Measurements from ENCODE around the gene CR1. TPM values are rescaled to one million over a fixed set of nuclear protein-coding genes. Genes with fewer than 3 reads are reported as not detected.

Gene CR1
- total RNA-seq, 1 experiment from 2014 or later: not detected

- no peaks in the 10 kb centered on the region for H3K36me3 ChIP-seq (ENCODE audit: control insufficient read depth, insufficient read depth, low read length)
Measured at GRCh38 chr1:207627496-207627895, 131.5 kb downstream of the CR1 start.

GRCh38 chr1:207628776-207629175, 132.8 kb downstream of the CR1 start:
- no peak for TF ChIP-seq POLR2AphosphoS5 (IDR thresholded peaks at IDR 0.05; ENCODE audit: low read depth, low read length)
- no peak for TF ChIP-seq SIN3A (IDR thresholded peaks at IDR 0.05; ENCODE audit: borderline replicate concordance, insufficient read depth, low read depth, low read length)
- TF ChIP-seq TCF7L2 (IDR thresholded peaks at IDR 0.05; ENCODE audit: low read depth, low read length): no peak
- no peak for TF ChIP-seq REST (IDR thresholded peaks at IDR 0.05; ENCODE audit: insufficient read depth in 1 of 2, low read depth in 2 of 2, low read length in 1 of 2)
- TF ChIP-seq CTCF (IDR thresholded peaks at IDR 0.05): no peak
- no peaks in the 10 kb centered on the region for H3K9me3 ChIP-seq (ENCODE audit: control insufficient read depth, insufficient read depth, low read depth, low read length)
- no peak overlapping the region for H3K27ac ChIP-seq (ENCODE audit: low read length)
- in situ Hi-C loops (cut with HindIII; ENCODE audit: low pct_unique_long_range_greater_than_20kb, low sequenced_read_pairs): no loop called here
- no peaks in the 10 kb centered on the region for H3K4me1 ChIP-seq (ENCODE audit: control insufficient read depth, insufficient read depth, low read length)
- no TSS peak for BruUV-seq (replicated peaks)
- POLR2A ChIA-PET: no interaction called here
- H3K27me3 ChIP-seq (ENCODE audit: control insufficient read depth, insufficient read depth, low read length): no peaks in the 10 kb centered on the region; the same call in 1 of the 2 replicates
- DNase-seq (ENCODE audit: low read depth, low spot score): no peak
- intact Hi-C loops (cut with micrococcal nuclease; ENCODE audit: unreplicated experiment): no loop called here
- CTCF ChIA-PET: no interaction called here
- ATAC-seq: no peak
- no peak overlapping the region for H3K4me3 ChIP-seq (ENCODE audit: low read depth in 2 of 2, low read length in 2 of 2)
- no peaks in the 10 kb centered on the region for H3K36me3 ChIP-seq (ENCODE audit: control insufficient read depth, insufficient read depth, low read length)

More at GRCh38 chr1:207627496-207627895, 131.5 kb downstream of the CR1 start:
- Histone ChIP-seq H3K27ac (ENCODE audit: low read length) (no peak overlapping the region), H3K27me3 (ENCODE audit: control insufficient read depth, insufficient read depth, low read length) (no peaks in the 10 kb centered on the region; the same call in 1 of the 2 replicates), H3K9me3 (ENCODE audit: control insufficient read depth, insufficient read depth, low read depth, low read length) (no peaks in the 10 kb centered on the region), H3K4me3 (ENCODE audit: low read depth in 2 of 2, low read length in 2 of 2) (no peak overlapping the region), H3K4me1 (ENCODE audit: control insufficient read depth, insufficient read depth, low read length) (no peaks in the 10 kb centered on the region)
- TF ChIP-seq CTCF (IDR thresholded peaks at IDR 0.05) (no peak), TCF7L2 (IDR thresholded peaks at IDR 0.05; ENCODE audit: low read depth, low read length) (no peak), REST (IDR thresholded peaks at IDR 0.05; ENCODE audit: insufficient read depth in 1 of 2, low read depth in 2 of 2, low read length in 1 of 2) (no peak), SIN3A (IDR thresholded peaks at IDR 0.05; ENCODE audit: borderline replicate concordance, insufficient read depth, low read depth, low read length) (no peak), POLR2AphosphoS5 (IDR thresholded peaks at IDR 0.05; ENCODE audit: low read depth, low read length) (no peak)
- DNase-seq (ENCODE audit: low read depth, low spot score): no peak
- no TSS peak for BruUV-seq (replicated peaks)
- in situ Hi-C loops (cut with HindIII; ENCODE audit: low pct_unique_long_range_greater_than_20kb, low sequenced_read_pairs): no loop called here
- POLR2A ChIA-PET: no interaction called here
- ATAC-seq: no peak
- intact Hi-C loops (cut with micrococcal nuclease; ENCODE audit: unreplicated experiment): no loop called here
- CTCF ChIA-PET: no interaction called here
